ENCODE data around the gene CCDC106.

CCDC106 gene

GRCh38 chr19:55696301-55697068 is 48.5 kb downstream of the CCDC106 start:
- no peak for TF ChIP-seq CTCF (IDR thresholded peaks at IDR 0.05; ENCODE audit: low read depth, low read length, missing control alignments)
- H3K36me3 ChIP-seq (replicated peaks) = peaks cover 37% of the 10 kb centered on the region
- no peak for DNase-seq
- in situ Hi-C loops (cut with HindIII; ENCODE audit: low pct_ligation_motif_present, low sequenced_read_pairs) = no loop called here
- no peak overlapping the region for H3K4me3 ChIP-seq (ENCODE audit: low read depth, low read length)
- H3K27me3 ChIP-seq (replicated peaks) = no peaks in the 10 kb centered on the region
- no peak overlapping the region for H3K27ac ChIP-seq

GRCh38 chr19:55697069-55697440 is 49.0 kb downstream of the CCDC106 start:
- peaks cover 37% of the 10 kb centered on the region for H3K36me3 ChIP-seq (replicated peaks)
- no peaks in the 10 kb centered on the region for H3K27me3 ChIP-seq (replicated peaks)
- no peak overlapping the region for H3K4me3 ChIP-seq (ENCODE audit: low read depth, low read length)
- TF ChIP-seq CTCF (IDR thresholded peaks at IDR 0.05; ENCODE audit: low read depth, low read length, missing control alignments) = no peak
- no peak for DNase-seq
- in situ Hi-C loops (cut with HindIII; ENCODE audit: low pct_ligation_motif_present, low sequenced_read_pairs) = no loop called here
- H3K27ac ChIP-seq = no peak overlapping the region

GRCh38 chr19:55697698-55698097 is 49.7 kb downstream of the CCDC106 start:
- H3K36me3 ChIP-seq (replicated peaks) = peaks cover 36% of the 10 kb centered on the region

GRCh38 chr19:55698256-55698655 is 50.2 kb downstream of the CCDC106 start:
- peaks cover 32% of the 10 kb centered on the region for H3K36me3 ChIP-seq (replicated peaks)
- DNase-seq = no peak
- in situ Hi-C loops (cut with HindIII; ENCODE audit: low pct_ligation_motif_present, low sequenced_read_pairs) = no loop called here

More at GRCh38 chr19:55697698-55698097, 49.7 kb downstream of the CCDC106 start:
- no peak for DNase-seq
- no peak overlapping the region for H3K27ac ChIP-seq
- no peaks in the 10 kb centered on the region for H3K27me3 ChIP-seq (replicated peaks)
- H3K4me3 ChIP-seq (ENCODE audit: low read depth, low read length) = no peak overlapping the region
- in situ Hi-C loops (cut with HindIII; ENCODE audit: low pct_ligation_motif_present, low sequenced_read_pairs) = no loop called here
- TF ChIP-seq CTCF (IDR thresholded peaks at IDR 0.05; ENCODE audit: low read depth, low read length, missing control alignments) = no peak

GRCh38 chr19:55699221-55699620 is 51.2 kb downstream of the CCDC106 start:
- Histone ChIP-seq H3K36me3 (replicated peaks) (peaks cover 28% of the 10 kb centered on the region), H3K27me3 (replicated peaks) (no peaks in the 10 kb centered on the region), H3K4me3 (ENCODE audit: low read depth, low read length) (no peak overlapping the region), H3K27ac (no peak overlapping the region)
- in situ Hi-C loops (cut with HindIII; ENCODE audit: low pct_ligation_motif_present, low sequenced_read_pairs) = no loop called here
- no peak for DNase-seq
- no peak for TF ChIP-seq CTCF (IDR thresholded peaks at IDR 0.05; ENCODE audit: low read depth, low read length, missing control alignments)

More at GRCh38 chr19:55698256-55698655, 50.2 kb downstream of the CCDC106 start:
- Histone ChIP-seq H3K27me3 (replicated peaks) (no peaks in the 10 kb centered on the region), H3K4me3 (ENCODE audit: low read depth, low read length) (no peak overlapping the region), H3K27ac (no peak overlapping the region)
- TF ChIP-seq CTCF (IDR thresholded peaks at IDR 0.05; ENCODE audit: low read depth, low read length, missing control alignments) = no peak

GRCh38 chr19:55700813-55701212 is 52.8 kb downstream of the CCDC106 start:
- H3K27ac ChIP-seq = no peak overlapping the region
- no peak for TF ChIP-seq CTCF (IDR thresholded peaks at IDR 0.05; ENCODE audit: low read depth, low read length, missing control alignments)
- H3K36me3 ChIP-seq (replicated peaks) = peaks cover 21% of the 10 kb centered on the region
- no peak overlapping the region for H3K4me3 ChIP-seq (ENCODE audit: low read depth, low read length)
- H3K27me3 ChIP-seq (replicated peaks) = no peaks in the 10 kb centered on the region
- in situ Hi-C loops (cut with HindIII; ENCODE audit: low pct_ligation_motif_present, low sequenced_read_pairs) = no loop called here
- no peak for DNase-seq
